ENCODE data around the gene SMURF1. TPM values are rescaled to one million over a fixed set of nuclear protein-coding genes. Genes with fewer than 3 reads are reported as not detected.
A peak's percentile ranks its signal among the peaks of the same experiment; 100 is the strongest.
"Not testable (repeated sequence)": the region's sequence is repeated elsewhere in the genome, so short reads cannot be mapped to it uniquely, and the experiment has no call there.

The SMURF1 gene
- total RNA-seq, 1 donor from 2014 or later: 31.2 TPM

DNA sequence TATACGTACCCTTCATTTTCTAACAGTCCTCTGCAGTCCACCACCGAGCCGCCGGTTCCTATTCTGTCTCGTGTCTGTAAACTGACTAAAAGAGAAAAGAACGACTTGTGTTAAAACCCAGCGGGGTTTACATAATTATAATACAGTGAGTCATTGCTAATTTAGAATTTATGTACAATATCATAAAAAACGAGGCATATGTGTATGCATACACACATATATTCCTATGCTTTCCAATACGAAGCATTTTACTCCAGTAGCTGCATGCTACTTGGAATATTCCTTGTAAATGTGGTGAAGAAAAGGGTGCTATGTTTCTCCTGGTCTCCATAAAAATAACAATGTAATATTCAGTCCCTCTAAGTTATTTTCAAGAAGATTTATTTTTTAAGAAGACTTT lies 89.1 kb downstream of the SMURF1 start:
- DNase-seq (ENCODE audit: low spot score): no peak

DNA sequence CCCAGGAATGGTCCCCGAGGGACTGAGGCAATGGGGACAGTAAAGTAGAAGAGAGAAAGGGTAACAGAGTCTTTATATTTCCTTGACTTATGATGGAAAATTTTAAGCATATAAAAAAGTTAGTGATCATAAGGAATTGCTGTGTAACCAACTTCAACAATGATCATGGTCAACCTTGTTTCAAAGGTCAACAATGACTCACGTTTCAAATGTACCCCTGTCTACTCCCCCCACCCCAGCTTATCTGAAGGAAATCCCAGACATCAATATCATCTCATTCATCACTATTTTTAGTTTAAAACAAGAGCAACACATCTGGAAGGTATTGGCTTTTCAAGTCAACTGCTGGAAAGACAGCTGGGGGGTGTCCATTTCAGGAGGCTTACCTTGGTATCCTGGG lies 92.9 kb downstream of the SMURF1 start:
- DNase-seq (ENCODE audit: low spot score): no peak

DNA sequence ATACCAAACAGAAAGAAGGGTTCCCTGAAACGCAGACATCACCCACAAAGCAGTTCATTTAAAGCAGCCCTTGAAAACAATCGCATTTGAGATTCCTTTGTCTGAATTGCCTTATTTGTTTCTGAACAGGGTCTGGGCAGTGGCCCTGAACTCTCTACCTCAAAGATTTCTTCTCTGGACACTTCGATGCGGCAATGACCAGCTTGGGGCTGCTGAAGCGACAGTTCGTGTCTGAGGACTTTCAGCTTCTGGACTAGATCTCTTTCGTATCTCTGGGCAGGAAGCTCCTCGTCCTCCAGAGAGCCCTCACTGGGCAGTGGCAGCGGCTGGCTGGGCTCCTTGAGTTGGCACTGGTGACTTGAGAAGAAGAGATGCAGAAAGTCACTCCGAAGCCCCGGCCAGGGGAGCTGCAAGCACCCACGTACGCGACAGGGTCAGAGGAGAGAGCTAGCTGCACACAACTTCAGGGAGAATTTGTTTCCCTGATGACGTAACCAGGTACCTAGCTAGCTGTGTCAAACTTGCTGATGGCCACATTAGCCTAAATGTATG lies 96.3 kb downstream of the SMURF1 start:
- peak; percentile 53 for DNase-seq (ENCODE audit: low spot score)

DNA sequence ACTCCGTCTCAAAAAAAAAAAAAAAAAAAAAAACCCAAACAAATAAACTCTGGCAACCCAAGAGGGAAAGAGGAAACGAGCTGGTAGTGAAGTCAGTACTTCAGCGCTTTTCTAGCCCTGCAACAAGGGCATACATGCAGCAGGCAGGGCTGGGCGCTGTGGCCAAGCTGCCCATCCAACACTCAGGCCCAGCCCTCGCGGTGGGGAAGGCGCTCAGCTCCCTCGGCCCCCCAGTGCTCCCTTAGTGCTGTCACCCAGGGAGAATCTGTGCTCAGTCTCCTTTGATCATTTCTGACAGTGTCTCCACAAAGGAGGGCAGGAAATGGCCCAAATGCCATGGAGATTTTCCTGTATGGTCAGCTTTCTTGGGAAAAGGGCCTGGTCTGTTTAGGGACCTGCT lies 97.2 kb downstream of the SMURF1 start:
- DNase-seq (ENCODE audit: low spot score): no peak

DNA sequence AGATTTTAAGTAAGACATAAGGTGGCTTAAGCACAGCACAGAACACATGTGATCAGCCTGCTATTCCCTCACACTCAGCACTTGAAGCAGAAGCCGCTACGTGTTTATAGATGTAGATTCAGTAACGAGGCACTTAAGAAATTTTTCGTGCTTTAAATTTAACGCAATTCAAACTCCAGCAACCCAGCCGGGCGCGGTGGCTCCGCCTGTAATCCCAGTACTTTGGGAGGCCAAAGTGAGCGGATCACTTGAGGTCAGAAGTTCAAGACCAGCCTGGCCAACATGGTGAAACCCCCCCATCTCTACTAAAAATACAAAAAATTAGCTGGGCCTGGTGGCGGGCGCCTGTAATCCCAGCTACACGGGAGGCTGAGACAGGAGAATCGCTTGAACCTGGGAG lies 97.6 kb downstream of the SMURF1 start:
- DNase-seq (ENCODE audit: low spot score): peak; percentile 68

DNA sequence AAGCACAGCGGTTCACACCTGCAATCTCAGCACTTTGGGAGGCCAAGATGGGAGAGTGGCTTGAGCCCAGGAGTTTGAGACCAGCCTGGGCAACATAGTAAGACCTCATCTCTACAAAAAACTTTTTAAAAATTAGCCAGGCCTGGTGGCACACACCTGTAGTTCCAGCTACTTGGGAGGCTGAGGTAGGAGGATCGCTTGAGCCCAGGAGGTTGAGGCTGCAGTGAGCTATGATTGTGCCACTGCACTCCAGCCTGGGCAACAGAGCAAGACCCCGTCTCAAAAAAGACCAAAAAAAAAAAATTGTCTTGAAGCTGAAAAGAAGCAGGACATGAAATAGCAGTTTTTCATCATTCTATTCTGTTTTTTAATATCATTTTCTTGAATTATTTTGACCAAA lies 99.0 kb downstream of the SMURF1 start:
- not testable (repeated sequence) for DNase-seq (ENCODE audit: low spot score)

DNA sequence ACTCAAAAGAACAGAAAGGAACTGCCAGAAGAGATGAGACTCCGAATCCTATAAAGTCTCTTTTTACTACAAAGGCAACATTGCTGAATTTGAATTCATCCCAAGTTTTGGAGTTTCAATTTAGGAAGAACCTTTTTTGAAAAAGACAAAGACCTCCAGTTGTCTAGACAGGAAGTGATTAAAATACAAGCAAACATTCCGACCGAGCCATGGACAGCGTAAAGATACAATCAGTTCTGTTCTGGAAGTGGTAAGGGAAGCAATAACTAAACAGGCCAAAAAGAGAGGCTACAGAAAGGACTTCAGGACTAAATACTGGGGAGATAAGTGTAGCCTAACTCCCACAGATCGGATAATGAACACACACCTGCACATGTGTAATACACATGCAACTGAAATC lies 101.0 kb downstream of the SMURF1 start:
- DNase-seq (ENCODE audit: low spot score): no peak

DNA sequence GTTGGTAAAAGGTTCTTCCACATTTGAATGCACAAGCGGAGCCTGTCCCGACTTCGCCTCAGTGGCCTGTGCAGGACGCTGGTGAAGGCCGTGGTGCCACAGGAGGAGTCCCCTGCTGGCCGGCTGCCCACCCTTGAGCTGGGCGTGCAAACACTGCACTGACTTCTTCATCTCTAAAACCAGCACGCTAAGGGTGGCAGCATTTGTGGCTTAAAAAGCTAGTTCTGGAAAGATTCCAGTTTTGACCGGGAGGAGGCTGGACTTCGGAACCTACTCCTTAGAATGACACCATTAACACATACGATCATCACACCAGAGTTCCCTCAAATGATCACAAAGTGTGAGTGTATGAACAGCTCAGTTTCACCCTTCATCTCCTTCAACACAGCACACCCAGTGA lies 102.4 kb downstream of the SMURF1 start:
- DNase-seq (ENCODE audit: low spot score): no peak

DNA sequence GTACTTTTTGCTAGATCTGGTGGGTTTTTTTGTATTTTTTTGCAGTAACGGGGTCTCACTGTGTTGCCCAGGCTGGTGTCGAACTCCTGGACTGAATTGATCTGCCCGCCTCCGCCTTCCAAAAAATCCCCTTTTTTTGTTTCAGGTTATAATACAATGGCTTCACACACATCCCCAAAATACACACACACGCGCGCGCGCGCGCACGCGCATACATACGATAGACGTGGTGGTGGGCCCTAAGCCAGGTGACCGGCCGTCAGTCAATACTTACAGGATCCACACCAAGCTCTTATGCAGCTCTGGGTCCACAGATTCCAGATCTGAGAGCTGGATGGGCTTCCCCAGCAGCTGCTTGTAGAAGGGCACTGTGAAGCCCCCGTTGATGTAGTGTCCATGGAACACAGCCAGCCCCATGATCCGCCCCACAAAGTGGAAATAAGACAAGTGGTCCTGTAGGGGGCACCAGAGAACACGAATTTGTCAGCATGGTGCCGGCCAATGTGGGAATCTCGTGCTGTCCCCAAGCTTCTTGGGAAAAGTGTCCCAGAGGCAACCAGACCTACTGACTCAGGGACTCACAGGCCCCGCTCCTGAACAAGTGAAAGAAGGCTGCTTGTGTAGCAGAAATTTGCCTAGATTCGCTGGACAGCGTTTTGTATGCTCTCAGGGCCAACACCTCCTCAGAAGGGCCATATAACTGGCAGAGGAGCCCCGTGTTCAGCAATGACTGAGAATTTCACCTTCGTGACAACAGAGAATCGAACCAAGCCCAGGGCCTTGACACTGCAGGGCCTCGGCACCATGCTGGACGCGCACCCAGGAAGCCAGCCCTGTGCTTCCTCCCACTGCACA lies 103.6 kb downstream of the SMURF1 start:
- DNase-seq (ENCODE audit: low spot score): no peak

DNA sequence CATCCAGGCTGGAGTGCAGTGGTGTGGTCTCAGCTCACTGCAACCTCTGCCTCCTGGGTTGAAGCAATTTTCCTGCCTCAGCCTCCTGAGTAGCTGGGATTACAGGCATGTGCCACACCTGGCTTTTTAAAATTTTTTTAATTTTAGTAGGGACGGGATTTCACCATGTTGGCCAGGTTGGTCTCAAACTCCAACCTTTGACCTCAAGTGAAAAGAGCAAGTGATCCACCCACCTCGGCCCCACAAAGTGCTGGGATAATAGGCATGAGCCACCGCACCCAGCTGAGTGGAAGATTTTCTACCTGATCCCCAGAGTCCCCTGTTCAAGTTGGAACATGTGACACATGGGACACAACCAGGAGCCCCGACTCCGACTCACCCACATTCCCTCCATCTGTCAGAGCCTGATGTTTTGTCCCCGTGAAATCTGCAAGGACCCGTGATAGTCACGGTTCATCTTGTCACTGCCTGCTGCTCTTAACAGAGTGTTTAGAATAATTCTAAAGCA lies 104.5 kb downstream of the SMURF1 start:
- no peak for DNase-seq (ENCODE audit: low spot score)

DNA sequence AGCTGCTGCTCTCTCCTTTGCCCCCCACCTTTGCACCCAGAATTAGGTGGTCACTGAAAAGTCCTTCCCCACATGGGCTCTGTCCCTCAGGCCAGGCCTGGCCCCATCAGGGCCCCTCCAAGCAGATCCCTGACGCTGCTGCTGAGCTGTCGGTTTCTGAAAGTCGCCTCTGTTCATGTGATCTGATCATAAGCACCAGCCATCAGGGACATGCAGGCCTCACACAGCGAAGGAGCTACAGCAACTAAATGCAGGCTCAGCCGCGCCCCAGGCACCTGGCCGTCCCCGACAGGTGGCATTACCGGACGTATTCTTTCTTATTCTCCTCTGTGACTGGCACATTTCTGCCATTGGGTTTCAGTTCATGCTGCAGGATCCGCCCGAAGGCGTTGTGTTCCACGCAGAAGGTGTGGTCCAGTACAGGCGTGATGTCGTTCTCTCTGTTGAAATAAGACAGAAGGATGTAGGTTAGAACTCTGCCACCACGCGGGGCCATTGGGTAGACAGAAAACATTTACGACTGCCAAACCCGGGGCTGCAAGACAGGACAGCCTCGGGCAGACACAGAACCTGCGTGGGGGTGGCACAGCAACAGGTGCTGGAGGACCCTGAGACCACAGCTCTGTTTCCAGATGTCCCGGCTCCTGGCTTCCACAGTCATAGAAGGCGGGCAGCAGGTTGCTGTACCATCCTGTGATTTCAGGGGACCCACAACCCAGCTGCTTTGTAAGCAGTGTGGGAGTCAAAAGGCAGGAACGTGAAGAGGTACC lies 105.6 kb downstream of the SMURF1 start:
- DNase-seq (ENCODE audit: low spot score): no peak

DNA sequence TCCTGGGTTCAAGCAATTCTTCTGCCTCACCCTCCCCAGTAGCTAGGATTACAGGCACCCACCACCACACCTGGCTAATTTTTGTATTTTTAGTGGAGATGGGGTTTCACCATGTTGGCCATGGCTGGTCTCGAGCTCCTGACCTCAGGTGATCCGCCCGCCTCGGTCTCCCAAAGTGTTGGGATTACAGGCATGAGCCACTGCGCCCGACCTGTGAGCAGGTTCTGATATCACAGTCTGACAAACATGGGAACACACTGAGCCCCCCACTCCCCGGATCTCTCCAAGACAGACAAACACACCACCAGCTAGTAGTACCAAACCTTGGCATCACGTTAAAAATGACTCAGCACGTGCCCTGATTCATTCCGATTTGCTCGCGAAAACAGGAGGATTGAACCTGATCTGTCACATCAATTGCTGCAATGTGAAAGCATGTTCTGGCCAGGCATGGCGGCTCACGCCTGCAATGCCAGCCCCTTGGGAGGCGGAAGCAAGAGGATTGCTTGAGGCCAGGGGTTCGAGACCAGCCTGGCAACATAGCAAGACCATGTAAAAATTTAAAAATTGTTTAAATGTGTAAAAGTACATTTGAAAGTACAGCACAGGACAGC lies 106.5 kb downstream of the SMURF1 start:
- no peak for DNase-seq (ENCODE audit: low spot score)

DNA sequence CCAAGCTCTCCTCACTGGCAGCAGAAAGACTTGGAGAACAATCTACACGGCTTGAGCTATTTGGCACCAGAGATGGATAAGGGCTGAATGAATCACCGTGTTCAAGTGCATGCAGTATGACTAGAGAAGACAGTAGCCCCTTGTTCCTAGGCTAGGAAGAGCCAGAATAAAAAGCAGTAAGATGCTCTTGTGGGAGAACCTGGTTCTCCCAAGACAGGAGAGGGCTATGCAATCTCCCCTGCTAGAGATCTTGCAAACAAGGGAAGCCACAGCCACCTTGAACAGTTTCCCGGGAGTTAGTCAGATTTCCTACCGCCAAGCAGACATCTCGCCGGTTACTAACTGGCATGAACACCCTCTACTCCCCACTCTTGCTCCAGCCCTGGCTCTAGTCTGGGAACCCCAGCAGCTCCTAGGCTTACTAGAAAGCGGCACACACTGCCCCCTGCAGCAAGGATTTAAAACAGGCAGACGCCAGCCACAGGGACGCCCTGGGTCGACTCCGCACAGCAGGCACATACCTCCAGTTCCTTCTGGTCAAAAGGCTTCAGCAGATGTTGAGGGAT lies 107.3 kb downstream of the SMURF1 start:
- no peak for DNase-seq (ENCODE audit: low spot score)

DNA sequence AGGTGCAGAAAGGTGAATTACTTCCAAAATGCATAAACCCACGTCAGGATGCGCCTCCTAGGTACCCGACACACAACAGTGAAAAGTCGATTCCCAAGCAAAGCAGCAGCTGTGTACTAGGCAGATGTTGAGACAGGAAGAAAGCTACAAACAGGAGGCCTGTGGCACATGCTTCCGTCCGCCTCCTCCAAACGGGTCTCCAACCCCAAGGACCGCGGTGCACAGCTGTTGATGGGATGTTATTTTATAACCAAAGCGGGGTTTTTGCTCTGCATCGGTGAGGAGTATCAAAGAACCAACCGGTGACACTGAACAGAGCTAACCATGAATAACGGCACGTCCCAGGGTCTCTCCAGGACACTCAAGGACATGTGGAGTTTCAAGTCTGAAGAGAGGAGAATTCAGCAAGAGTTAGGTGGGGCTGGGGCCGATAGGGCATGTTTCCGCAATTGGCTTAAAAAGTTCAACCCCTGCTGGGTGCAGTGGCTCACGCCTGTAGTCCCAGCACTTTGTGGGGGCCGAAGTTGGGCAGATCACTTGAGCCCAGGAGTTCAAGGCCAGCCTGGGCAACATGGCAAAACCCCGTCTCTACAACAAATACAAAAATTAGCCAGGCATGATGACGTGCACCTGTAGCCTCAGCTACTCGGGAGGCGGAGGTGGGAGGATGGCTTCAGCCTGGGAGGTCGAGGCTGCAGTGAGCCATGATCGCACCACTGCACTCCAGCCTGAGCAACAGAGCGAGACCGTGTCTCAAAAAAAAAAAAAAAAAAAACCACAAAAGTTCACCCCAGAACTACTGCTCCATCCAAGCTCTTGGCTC lies 108.0 kb downstream of the SMURF1 start:
- no peak for DNase-seq (ENCODE audit: low spot score)

DNA sequence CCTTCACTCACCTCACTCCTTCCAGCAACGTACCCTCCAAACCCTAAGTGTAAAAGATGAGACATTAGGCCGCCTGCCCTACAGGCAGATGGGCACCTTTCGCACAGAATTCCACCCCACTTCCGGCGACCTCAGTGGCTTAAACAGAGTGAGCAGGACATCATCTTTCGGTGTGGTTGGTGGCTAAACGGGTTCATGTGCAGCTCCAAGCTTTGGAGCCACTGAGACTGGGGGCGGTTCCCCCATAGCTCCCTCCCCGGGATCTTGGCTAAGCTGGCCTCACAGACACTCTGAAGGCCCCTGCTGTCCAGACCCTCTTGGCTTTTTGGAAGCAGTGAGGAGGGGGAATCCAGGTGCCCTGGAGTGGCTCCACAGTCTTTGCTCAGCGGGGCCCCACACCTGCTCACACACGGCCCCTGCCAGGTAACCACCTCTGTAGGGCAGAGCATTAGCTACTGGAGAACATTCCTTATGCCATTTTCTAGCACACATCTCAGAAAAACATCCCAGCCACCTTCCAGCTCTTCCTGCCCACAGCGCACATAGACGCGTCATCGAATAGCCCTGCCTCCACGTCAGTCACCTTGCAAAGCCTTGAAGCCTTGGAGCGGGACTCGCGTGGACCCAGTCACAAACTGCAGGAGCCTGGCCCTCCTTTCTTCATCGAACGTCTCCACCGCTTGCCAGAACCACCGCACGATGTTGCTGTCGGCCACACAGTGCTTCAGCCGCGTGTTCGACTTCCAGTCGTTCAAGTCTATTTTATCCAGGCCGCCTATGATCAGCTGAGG lies 108.8 kb downstream of the SMURF1 start:
- peak; percentile 39 for DNase-seq (ENCODE audit: low spot score)

DNA sequence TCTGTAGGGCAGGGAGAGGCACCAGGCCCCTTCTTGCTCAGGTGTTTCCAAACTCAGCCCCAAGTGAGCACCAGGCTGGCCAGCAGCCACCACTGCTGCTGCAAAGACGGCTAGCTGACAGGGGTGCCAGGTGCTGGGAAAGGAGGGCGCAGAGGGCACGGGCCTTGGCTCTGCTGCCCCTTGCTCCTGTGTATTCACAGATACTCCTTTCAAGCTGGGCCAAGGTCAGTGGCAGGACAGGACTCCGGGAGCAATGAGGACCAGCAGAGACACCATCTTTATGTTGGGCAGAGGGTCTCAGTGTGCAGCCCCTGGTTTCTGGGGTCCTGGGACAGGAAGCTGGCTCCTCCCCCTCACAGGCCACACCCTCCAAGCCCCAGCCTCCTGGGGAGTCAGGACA lies 110.1 kb downstream of the SMURF1 start:
- DNase-seq (ENCODE audit: low spot score): peak; percentile 51

DNA sequence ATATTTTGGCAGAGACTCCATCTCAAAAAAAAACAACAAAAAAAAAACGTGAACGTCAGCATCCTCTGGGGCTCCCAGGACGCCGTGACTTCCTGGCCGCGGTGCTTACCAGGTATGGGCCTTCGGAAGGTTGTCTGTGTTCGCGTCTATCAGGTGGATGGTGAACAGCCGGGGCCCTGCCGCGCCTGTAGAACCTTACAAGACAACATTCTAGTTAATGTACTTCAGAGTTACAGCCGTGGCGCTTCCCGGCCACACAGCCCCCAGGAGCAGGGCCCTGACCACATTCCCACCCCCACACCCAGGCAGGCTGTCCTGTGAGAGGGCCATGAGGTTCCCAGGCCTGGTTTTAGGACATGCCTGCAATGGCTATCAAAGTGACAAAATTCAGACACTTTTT lies 111.0 kb downstream of the SMURF1 start:
- no peak for DNase-seq (ENCODE audit: low spot score)

DNA sequence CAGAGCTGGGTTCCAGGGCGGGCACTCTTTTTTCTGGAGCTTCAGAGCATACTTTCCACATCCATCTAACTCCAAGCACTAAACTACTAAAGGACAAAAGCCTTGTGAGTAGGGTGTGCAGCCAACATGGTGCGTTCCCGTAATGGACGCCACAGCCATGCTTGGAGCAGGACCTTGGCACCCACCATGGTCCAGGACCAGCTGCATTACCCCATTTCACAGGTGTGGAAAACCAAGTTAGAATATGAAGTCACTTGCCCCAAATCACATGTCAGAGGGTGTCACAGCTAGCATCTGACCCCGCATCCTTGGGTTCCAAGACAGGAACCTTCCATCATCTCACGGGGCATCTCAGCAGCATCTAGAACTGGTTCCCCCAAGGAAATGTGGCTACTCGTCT lies 112.4 kb downstream of the SMURF1 start:
- peak; percentile 75 for DNase-seq (ENCODE audit: low spot score)

DNA sequence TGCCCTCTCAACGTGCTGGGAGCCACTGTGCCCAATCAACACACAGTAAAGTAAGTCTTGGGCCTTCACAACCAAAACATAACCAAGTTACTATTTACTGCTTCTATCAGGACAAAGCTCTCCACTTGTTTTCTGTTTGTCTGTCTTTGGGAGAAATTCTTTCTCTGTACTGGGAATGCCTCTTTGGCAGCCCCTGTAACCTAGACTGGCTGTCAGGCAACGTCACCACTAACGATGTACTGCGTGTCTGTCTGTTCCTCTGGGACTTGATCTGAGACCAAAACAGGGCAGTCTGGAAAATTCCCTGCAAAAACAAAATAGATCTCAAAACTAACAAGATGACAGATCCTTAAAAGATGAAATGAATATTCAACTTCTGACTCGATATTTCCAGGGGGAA lies 113.0 kb downstream of the SMURF1 start:
- no peak for DNase-seq (ENCODE audit: low spot score)

DNA sequence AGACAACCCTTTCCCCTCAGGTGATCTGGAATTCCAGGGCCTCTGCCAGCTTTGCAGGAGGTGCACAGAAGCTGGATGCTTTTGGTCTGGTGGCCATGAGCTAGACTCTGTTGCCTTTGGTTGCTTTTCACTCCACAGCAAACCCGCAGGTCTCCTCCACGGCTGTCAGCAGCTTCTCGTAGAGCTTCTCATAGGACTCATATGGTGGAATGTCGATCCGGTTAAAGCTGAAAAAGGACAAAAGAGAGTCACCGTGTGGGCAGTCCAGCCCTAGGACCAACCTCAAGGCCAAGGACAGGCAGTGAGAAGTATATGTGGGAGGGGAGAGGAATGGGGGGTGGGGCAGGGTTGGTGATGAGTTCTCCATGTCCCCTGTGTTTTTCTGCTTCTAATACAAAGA lies 113.5 kb downstream of the SMURF1 start:
- peak; percentile 41 for DNase-seq (ENCODE audit: low spot score)

Data from mesenteric fat pad (tissue), 1 donor.